Activated T-cell treated with anti-CD3 and anti-CD28 coated beads, Interleukin-2, amount 50 U/mL, for 48 hours (primary cell): Measurements from ENCODE around the gene GPX2.

Experiments
- DNase-seq, 2 experiments: peaks; one replicate each; pipeline ENCODE4 v3.0.0-alpha.2; 2020

GPX2 gene

GRCh38 chr14:64958743-64959142, 16.2 kb upstream of the GPX2 start:
- no peak for DNase-seq

- no peak for DNase-seq
Observed at GRCh38 chr14:64958201-64958600, 15.7 kb upstream of the GPX2 start.

- no peak for DNase-seq
Observed at GRCh38 chr14:64956697-64957406, 14.3 kb upstream of the GPX2 start.

- DNase-seq: no peak
Observed at GRCh38 chr14:64955297-64955696, 12.8 kb upstream of the GPX2 start.

GRCh38 chr14:64954491-64955240, 12.1 kb upstream of the GPX2 start:
- DNase-seq: no peak

- DNase-seq: no peak
Observed at GRCh38 chr14:64953661-64954060, 11.1 kb upstream of the GPX2 start.

- DNase-seq: no peak
Observed at GRCh38 chr14:64953310-64953654, 10.7 kb upstream of the GPX2 start.

GRCh38 chr14:64952598-64953309, 10.2 kb upstream of the GPX2 start:
- no peak for DNase-seq

GRCh38 chr14:64951724-64952123, 9.2 kb upstream of the GPX2 start:
- DNase-seq: no peak

- DNase-seq: no peak
Observed at GRCh38 chr14:64951291-64951690, 8.7 kb upstream of the GPX2 start.

GRCh38 chr14:64950889-64951288, 8.3 kb upstream of the GPX2 start:
- DNase-seq: no peak

- no peak for DNase-seq
Observed at GRCh38 chr14:64948612-64949210, 6.2 kb upstream of the GPX2 start.

- peak in 1 of 2 experiments; percentile 9 for DNase-seq
Observed at GRCh38 chr14:64947710-64948611, 5.4 kb upstream of the GPX2 start.

GRCh38 chr14:64946310-64947045, 3.9 kb upstream of the GPX2 start:
- peak in 1 of 2 experiments; percentile 7 for DNase-seq

GRCh38 chr14:64945431-64946178, 3.1 kb upstream of the GPX2 start:
- DNase-seq: peak in 1 of 2 experiments; percentile 11

- peak in 1 of 2 experiments; percentile 2 for DNase-seq
Observed at GRCh38 chr14:64944861-64945260, 2.3 kb upstream of the GPX2 start.

GRCh38 chr14:64944041-64944440, 1.5 kb upstream of the GPX2 start:
- peak; percentile 7 to 15 for DNase-seq

GRCh38 chr14:64943556-64943955, 1.0 kb upstream of the GPX2 start:
- DNase-seq: peak; percentile 11 to 13

- no peak for DNase-seq
Observed at GRCh38 chr14:64940336-64940910, 2.1 kb downstream of the GPX2 start.

- DNase-seq: peak in 1 of 2 experiments; percentile 5
Observed at GRCh38 chr14:64939817-64940190, 2.7 kb downstream of the GPX2 start.
